HuH-7 (cell line): ENCODE data around the gene PDCD4.

ENCODE experiments used
- DNase-seq: peaks from one replicate; pipeline ENCODE4 v3.0.0; 2011; ENCODE audit warnings: low spot score

The PDCD4 gene

DNA sequence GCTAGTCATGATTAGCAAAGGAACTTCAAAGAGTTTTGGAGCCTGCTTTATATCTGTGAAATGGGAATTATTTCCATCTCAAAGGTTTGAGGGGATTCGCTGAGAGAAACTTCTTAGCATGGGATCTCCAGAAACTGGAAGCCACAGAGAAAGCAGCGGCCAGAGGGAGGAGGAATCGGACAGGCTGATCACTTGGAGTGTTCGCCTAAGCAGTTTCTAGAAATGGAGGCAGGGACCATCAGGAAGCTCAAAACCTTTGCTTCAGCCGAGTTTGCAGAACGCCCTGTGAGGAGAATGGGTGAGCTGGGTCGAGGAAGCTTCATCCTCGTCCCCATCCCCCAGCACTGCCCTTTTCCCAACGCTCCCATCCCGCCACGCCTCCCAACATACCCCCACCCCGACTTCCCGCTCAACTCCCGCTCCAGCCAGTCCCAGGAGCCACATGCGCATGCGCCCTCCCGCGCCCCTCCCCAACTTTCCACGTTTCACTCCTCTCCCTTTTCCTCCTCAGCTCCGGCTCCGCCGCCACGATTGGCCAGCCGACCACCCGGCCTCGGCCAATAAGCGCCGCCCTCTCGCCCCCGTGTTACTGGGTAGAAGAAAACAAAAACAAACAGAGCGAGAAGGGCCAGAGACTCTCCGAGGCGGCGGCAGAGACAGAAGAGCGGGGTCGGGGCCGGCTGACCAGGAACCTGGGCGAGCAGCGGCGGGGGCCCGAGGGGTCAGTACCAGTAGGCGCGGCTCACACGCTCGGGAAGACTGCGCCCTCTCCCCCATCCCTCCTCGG lies at the start of gene PDCD4:
Gene PDCD4, plus strand, starts transcription at position 631 of the 787 bp plus-strand sequence. CDS start 4,100 bp downstream, outside the sequence.
- DNase-seq, result peak; percentile 88

DNA sequence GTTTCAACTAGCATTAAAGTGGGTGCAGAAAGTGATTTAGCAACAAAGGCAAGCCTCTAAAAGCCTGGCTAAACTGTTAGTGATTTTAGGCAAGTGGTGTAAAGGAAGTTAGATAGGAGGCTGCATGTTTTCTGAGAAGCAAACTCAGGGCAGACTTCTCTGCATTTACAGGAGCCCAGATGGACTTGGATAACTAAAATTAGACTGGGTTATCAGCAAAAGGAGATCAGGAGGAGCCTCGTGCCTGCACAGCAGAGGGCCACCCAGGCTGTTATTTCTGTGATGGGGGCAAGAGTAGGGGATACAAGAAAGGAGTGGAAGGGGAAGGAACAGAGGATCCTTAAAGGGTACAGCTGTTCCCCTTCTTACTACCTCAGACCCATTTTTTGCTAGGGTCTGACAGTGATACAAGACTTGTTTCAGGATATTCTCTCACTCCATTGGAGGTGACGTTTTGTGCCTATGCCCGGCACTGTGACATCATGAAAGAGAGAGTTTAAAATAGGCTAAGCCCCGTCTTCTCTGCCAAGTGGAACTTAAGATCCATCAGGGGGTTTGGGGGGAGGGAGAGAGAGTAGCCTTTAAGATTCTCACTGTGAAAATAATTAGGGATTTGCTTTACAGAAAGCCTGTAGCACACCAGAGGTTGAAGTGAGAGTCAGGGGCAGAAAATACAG lies 49.6 kb upstream of the PDCD4 start:
- no peak for DNase-seq

DNA sequence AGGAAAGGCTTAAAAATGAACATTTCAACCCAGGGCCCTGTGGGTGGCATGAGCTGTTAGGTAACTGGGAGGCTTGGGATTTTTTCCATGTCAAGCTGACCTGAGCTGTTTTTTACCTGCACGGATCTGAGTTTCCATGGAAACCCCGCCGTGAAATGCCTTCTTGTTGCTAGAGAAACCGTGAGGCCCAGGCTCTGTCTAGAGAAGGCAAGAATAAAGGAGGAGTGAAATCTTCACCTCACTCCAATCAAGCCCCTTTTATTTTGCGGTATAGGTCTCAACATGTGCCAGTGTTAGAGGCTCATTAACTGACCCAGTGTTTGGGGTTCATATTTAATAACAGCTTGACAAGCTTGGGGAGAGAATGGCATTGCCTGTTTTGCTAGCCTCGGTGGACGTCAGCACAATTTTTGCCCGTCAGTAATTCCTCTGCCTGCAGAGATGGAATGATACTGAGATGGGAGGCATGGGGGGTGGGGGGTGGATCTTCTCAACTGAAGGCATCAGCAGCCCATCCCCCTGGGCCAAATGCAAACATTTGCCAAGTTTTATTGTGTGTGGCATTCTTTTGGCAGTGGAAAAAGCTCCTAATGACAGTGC lies 48.9 kb upstream of the PDCD4 start:
- no peak for DNase-seq

DNA sequence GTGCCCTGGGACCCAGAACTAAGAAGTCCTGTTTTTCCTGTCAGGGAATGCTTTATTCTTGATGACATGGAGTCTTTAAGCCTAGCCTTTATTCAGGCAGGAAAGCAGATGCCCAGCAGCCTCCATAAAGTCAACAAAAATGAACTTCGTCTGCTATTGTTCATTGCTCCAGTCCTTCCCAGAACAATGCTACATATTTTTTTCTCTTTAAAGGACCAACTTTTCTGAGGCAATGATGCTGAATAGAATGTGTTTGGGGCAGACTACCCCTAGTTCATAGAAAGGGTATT lies 47.6 kb upstream of the PDCD4 start:
- DNase-seq, result no peak

DNA sequence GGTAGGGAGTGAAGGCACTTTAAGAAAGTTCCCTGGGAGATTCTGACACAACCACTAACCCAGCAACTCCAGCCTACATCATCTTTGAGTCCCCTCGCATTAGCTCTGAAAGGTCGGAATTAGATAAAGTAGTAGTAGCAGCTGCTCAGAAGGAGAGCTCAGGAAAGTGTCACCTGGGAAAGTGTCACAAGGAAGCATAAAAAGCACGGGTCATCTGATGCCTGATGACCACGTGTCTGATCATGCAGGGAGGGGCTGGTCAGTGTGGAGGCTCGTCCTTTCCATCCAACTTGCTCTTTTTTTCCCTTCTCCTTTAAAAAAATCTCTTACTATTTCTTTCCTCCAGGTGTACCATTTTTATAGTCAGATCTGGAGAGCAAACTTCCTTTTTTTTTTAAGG lies 47.1 kb upstream of the PDCD4 start:
- DNase-seq, result no peak

DNA sequence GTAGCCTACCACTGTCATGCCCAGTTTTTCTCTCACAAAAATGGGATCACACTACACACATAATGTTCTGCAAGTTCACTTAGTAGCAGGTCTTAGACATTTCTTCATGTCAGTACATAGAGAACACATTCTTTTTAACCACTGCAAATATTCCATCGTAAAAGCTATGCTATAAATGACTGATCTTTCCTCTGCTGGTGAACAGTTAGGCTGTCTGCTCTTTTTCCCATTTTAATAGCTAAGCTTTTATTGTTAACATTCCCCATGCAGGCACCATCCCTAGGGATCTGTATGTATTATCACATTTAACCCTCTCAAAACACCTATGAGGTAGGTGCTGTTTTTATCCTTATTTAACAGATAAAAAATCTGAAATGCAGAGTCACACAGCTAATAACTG lies 46.2 kb upstream of the PDCD4 start:
- DNase-seq, result no peak

DNA sequence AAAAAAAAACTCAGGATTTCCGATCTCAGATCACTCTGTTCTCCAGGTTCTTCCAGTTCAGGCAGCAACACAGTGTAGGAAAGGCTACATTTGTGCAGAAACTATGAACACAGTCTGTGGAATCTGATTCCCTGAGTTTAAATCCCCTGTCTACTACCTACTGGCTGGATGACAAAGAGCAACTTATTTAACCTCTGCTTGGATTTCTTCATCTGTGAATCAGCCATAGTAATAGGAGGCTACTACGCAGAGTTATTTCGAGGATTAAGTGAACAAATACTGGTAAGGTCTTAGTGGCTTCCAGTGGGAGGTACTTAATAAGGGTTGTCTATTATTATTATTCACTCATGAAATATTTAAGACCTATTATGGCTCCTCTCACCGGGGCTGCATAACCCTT lies 44.3 kb upstream of the PDCD4 start:
- no peak for DNase-seq

DNA sequence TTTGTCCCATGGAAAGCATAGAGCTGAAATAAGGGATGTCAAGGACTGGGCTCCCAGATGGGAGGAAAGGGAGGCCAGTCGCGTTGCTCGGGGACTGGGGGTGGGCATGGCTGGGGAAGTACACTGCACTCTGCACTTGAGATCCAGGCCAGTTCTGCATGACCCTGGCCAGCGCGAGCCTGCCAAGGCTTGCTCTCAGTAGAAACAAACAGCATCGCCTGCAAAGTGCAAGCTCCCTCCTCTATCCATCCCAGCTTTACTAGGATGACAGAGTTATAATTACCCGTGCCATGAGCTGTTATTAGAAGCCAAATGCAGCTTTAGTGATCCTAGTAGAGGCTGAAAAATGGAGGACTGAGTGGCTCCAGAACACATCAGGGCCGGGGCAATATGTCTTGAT lies 43.9 kb upstream of the PDCD4 start:
- no peak for DNase-seq

DNA sequence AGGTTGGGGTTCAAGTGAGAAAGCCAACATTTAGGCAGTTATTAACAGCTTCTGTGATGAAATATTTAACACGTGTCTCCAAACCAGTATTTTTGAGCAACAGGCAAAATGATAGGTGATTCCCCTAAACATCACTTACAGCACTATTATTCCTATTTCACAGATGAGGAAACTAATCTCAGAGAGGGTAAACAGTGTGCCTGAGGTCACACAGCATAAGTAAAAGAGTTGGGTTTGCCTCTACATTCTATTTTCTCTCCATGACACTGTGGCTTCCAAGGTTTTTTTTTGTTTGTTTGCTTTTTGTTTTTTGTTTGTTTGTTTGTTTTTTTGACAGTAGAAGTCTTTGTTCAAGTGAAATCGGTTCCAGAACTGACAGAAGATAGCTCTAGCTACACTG lies 43.2 kb upstream of the PDCD4 start:
- no peak for DNase-seq

DNA sequence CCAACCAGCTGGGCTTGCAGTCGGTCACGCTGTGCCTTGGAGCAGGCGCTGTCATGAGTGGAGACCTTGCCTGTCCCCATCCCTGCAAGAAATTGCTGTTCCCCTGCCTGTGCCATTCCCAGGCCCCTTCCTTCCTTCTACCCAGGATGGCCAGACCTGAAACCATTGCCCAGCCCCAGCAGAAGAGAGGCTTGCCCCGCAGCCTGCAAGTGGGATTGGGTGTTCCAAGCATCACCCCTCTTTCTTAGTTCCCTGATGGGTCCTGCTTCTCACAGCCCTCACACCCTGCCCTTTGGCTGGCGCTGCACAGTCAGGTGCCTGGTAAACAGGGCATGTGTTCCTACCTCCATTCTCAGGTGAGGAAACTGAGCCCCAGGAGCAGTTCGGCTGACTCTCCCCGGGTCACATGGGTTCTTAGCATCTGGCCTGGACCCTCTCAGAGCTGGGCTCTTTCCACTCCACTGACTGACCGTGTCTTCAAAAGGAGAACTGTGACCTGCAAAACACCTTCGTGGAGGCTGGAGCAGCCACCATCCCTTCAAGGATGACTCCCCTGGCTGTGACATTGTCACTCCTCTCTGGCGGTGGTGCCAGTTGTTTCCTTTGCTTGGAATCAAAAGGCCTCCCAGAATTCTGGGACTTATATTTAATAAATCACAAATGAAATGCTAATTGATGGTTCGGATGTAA lies 41.9 kb upstream of the PDCD4 start:
- no peak for DNase-seq

DNA sequence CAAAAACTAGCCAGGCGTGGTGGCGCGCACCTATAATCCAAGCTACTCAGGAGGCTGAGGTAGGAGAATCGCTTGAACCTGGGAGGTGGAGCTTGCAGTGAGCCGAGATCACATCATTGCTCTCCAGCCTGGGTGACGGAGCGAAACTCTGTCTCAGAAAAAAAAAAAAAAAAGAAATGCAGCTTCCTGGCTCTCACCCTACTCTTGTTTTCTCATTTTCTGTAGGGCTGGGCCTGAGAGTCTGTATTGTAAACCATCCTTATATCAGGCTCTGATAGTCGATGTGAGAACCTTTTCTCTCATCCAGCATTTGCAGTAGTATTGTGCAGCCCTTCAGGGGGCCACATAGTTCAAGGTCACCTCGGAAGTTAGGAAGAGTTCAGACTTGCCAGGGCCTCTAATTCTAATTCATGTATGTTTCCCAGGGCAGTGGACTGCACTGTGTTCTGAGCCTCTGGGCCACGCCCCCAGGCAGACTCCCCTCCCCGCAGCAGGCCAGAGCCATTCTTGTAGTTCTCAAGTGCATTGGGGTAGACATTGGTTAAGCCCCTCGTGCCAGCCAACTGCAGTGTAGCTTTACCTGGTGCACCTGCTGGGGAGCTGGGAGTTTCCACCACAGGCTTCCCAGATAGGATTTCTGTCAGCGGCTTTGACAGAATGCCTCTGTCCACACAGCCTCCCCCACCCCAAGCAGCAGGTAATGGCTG lies 38.3 kb upstream of the PDCD4 start:
- no peak for DNase-seq

DNA sequence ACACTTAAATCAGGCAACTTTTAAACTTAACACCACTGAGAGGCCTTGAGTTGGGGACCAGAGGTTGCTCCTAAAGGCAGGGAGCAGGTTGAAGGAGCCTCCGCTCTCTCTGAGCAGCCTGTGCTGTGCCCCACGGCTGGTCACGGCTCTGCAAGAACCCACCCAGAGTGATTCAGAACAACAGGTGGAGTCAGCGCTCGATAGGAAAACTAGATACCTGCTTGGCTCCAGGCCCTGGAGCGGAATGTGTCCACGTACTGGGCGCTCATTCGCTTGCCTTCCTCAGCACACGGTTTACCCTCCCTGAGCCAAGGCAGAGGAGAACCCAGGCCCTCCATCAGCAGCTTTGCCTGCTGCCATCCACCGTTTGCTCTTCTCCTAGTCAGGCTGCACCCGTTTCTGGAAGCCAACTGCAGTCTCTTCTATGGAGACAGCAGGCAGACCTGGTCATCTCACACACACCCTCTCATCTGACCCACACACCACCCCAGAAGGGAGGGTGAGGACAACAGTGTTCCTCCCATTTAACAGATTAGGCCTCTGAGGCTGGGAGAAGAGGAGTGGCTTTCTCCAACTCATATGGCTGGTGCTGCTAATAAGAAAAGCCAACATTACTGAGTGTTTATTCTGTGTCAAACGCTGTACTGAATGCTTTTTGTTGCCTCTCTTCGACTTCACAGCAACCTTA lies 37.6 kb upstream of the PDCD4 start:
- DNase-seq, result no peak

DNA sequence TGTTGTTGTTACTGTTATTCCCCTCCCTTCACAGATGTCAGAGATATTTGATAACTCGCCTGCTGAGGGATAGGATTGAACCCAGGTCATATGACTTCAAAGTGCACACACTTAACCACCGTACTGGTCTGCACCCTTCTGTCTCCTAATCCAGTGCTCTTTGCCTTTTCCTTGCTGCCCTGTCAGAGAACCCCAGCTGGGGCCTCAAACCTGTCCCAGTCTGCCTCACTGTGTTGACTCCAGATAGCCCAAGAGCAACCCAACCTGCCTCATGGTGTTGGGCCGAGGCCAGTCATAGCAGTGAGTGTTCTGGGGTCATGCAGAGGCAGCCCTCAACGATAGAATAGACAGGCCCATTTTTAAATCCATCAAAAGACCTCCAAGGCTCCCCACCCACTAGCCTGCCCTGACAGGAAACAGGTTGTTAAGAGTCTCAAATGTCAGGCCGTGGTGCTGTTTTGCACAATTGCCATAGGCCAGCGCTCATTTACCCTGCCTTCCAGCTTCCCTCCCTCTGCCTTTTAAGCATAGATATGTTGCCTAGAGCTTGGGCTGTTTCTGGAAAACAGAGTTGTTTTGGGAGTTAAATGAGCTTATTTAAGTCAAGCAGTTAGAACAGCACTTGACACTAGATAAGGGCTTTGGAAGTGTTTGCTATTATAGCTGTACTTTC lies 37.0 kb upstream of the PDCD4 start:
- peak; percentile 29 for DNase-seq

DNA sequence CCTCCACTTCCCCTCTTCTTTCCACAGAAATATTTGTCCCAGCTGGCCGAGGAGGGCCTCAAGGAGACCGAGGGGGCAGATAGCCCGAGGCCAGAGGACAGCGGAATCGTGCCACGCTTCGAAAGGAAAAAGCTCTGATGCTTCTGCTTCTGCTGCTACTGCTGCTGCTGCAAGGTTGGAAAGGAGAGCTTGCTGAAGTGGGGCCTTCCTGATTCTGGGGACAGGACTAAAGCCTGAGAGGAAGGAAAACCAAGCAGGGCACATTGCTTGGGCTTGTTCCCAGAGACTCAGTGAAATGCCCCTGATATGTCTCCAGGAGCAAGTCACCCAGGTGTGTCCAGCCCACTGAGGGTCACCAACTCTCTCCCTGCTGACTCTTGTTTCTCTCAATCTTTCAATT lies 35.9 kb upstream of the PDCD4 start:
- DNase-seq, result no peak

DNA sequence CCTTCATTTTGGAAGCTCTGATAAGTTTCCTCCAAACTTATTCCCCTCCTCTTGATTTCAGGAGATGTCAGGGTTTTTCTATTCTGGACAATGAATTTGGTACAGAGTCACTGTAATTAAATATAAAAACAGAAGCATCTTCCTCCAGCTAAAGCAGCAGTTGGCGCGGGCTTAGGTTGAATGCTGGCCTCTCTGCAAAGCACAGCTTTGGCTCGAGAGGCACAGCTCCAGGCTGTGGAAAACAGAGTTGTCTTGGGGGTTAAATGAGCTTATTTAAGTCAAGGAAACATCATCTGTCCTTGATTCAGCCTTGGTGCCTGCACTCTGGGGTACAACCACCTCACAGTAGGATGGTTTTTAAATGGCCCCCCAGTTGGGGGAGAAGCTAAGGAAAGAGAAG lies 35.0 kb upstream of the PDCD4 start:
- no peak for DNase-seq

DNA sequence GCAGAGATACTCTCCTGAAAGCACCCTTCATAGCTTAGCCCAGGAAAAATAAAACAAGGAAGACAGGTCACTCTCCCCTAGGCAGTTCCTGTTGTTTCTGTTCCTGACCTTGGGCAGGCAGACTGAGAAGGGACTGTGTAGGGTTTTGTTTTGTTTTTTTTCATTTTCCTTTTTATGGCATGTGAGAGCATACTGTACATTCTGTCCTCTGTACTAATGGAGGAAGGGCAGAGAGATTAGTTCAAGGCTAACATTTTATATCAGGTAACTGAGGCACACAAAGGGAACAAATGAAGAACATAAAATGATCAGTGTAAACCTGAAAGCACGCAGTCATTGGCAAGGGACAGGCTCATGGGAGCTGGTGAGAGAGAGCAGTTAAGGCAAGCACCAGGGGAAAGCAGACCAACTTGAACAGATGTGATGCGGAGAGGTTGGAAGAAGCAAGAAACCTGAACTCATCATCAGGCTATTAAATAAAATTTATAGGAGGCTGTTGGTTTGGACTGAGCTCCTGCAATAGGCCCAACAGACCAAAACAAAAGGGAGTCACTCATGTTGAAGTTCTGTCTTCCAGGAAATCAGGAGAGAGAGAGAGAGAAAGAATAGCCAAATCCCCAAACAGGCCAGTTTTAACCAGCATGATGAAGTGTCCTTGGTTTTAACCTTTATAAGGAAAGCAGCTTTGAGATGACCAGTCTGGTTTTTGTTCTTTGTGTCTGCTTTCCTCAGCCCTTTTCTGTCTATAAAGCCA lies 34.1 kb upstream of the PDCD4 start:
- no peak for DNase-seq

DNA sequence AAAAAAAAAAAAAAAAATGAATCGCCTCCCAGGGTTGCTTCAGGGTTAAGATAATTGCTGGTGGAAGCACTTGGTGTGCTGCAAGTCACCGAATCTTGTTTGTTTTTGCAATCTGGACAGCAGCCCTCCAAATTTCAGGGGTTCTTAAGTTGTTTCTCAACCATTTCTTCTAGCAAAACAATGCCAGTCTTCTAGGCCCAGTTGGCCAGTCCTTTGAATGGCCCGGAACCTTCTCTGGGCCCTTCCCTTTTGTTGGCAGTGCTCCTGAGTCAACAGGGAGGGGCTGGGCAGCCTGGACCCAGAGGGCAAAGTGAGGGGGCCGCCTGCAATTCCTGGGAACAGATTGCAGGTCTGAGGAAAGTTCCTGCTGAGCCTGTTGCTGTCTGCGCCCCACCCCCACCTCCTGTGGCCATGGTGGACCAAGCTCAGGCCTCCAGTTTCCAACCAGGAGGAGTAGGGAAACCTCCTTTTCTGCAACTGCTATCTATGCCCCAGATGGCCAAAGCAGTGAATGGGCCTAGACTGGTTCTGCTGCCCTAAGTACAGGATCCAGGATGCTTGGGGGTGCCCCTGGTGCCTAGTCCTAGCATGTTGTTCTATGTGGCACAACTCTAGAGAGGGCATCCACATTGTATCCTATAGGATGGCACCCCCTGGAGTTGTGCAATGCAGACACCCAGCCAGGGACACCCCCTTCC lies 31.4 kb upstream of the PDCD4 start:
- peak; percentile 34 for DNase-seq

DNA sequence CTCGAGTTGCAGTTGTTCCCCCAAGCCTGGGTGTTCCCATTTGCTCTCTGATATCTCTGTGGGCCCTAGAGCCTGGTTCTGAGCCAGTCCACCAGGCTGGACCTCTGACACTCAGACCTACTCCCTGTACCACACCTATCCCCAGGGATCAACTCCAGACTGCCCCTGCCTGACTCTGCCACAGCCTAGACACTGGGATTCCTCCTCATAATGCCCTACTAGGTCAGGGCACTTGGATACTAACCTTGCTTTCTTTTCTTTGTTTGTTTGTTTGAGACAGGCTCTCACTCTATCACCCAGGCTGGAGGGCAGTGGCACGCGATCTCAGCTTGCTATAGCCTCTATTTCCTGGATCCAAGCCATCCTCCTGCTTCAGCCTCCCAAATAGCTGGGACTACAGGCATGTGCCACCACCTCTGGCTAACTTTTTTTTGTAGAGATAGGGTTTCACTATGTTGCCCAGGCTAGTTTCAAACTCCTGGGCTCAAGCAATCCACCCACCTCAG lies 30.8 kb upstream of the PDCD4 start:
- DNase-seq, result no peak

DNA sequence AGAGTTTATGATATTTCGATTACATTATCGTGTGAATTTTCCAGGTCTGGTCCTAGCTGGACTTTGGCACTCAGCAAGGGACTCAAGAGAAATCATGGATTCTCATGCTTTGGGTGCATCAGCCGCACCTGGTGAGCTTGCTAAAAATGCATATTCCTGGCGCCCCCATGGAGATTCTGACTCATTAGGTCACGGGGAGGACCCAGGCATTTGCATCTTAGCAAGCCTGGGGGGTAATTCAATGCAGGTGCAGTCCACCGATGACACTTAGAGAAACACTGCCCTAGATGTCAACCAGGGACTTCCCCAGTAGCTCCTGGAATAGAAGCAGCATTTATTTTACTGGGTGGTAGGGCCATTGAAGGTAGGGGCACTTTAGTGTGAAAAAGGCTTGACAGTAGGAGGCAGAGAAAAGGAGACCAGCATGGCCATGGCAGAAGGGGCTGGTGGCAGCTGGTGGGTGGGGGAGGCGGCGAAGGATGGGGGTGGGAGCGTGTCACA lies 29.9 kb upstream of the PDCD4 start:
- no peak for DNase-seq
